Endothelial cell of umbilical vein (primary cell): ENCODE data around the gene KIR3DL1.
"Not testable (repeated sequence)": the region's sequence is repeated elsewhere in the genome, so short reads cannot be mapped to it uniquely, and the experiment has no call there.

Experiments
- EZH2 ChIP-seq: IDR thresholded peaks from 2 replicates; pipeline ENCODE4 v1.6.1; 2012; ENCODE audit warnings: borderline replicate concordance, low read depth, mild to moderate bottlenecking, moderate library complexity, low read length, inconsistent platforms; ENCODE audit not compliant: severe bottlenecking
- FOS ChIP-seq: IDR thresholded peaks from 2 replicates; pipeline ENCODE4 v1.6.1; 2011; ENCODE audit warnings: mild to moderate bottlenecking, low read length, moderate library complexity, borderline replicate concordance; ENCODE audit not compliant: insufficient read depth
- GATA2 ChIP-seq: IDR thresholded peaks from 2 replicates; pipeline ENCODE4 v1.7.0; 2011; ENCODE audit warnings: low read depth, mild to moderate bottlenecking, moderate library complexity, mixed read lengths, low read length; ENCODE audit not compliant: insufficient read length, insufficient read depth
- MYC ChIP-seq: IDR thresholded peaks from one replicate; pipeline ENCODE4 v1.6.1; 2011; ENCODE audit warnings: mild to moderate bottlenecking, low read depth, low read length
- POLR2A ChIP-seq: IDR thresholded peaks from 2 replicates; pipeline ENCODE4 v1.6.1; 2012; ENCODE audit warnings: low read depth, mild to moderate bottlenecking, control low read depth, low read length
- POLR2AphosphoS5 ChIP-seq: IDR thresholded peaks from 2 replicates; pipeline ENCODE4 v1.6.1; 2012; ENCODE audit warnings: low read depth, mild to moderate bottlenecking, control low read depth, low read length, moderate library complexity; ENCODE audit not compliant: insufficient read depth
- TF ChIP-seq, protein P1 (sequence below), 2 donors: IDR thresholded peaks; 1 replicate in 1 of 2; 2 replicates in 1 of 2; pipeline ENCODE4 v1.5.1; 2011; ENCODE audit warnings: low read length in 2 of 2, mild to moderate bottlenecking in 2 of 2, moderate library complexity in 2 of 2, control low read depth in 1 of 2, inconsistent platforms in 1 of 2, low read depth in 1 of 2; ENCODE audit not compliant: insufficient read depth in 1 of 2; ENCODE audit errors: extremely low read depth in 1 of 2
- TF ChIP-seq, protein P2 (sequence below): IDR thresholded peaks from 2 replicates; pipeline ENCODE4 v1.6.1; 2011; ENCODE audit not compliant: insufficient read depth, insufficient read length

- not testable (repeated sequence) for TF ChIP-seq POLR2AphosphoS5, POLR2A, EZH2, GATA2, MYC, FOS
- TF ChIP-seq, protein P1, sequence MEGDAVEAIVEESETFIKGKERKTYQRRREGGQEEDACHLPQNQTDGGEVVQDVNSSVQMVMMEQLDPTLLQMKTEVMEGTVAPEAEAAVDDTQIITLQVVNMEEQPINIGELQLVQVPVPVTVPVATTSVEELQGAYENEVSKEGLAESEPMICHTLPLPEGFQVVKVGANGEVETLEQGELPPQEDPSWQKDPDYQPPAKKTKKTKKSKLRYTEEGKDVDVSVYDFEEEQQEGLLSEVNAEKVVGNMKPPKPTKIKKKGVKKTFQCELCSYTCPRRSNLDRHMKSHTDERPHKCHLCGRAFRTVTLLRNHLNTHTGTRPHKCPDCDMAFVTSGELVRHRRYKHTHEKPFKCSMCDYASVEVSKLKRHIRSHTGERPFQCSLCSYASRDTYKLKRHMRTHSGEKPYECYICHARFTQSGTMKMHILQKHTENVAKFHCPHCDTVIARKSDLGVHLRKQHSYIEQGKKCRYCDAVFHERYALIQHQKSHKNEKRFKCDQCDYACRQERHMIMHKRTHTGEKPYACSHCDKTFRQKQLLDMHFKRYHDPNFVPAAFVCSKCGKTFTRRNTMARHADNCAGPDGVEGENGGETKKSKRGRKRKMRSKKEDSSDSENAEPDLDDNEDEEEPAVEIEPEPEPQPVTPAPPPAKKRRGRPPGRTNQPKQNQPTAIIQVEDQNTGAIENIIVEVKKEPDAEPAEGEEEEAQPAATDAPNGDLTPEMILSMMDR (IDR thresholded peaks at IDR 0.05; ENCODE audit: extremely low read depth in 1 of 2, insufficient read depth in 1 of 2, low read depth in 1 of 2, low read length in 2 of 2) = not testable (repeated sequence)
- TF ChIP-seq, protein P2, sequence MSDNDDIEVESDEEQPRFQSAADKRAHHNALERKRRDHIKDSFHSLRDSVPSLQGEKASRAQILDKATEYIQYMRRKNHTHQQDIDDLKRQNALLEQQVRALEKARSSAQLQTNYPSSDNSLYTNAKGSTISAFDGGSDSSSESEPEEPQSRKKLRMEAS = not testable (repeated sequence)
Measured at GRCh38 chr19:54832496-54832895, 16.2 kb downstream of the KIR3DL1 start, which contains the start of gene KIR2DS4.
